GM12878 (cell line): Measurements from ENCODE around the gene RTN4.

Source experiments
- CEBPB ChIP-seq, 2 experiments: fragments of 150-350 bp in 1 of 2; IDR thresholded peaks; 2 replicates each; pipeline ENCODE4 v1.6.1; 2012 to 2014; ENCODE audit warnings: low read depth in 2 of 2, low read length in 2 of 2, borderline replicate concordance in 1 of 2, inconsistent platforms in 1 of 2
- CREB1 ChIP-seq: IDR thresholded peaks from 2 replicates; pipeline ENCODE4 v1.6.1; 2012; ENCODE audit warnings: low read depth, mild to moderate bottlenecking, inconsistent platforms
- CTCF ChIP-seq, 3 experiments: IDR thresholded peaks in 2 of 3; conservative IDR thresholded peaks in 1 of 3; 2 replicates each; pipeline ENCODE4 v1.5.1; 2011; ENCODE audit warnings: low read depth in 3 of 3, low read length in 3 of 3, mild to moderate bottlenecking in 3 of 3, control low read depth in 2 of 3, moderate library complexity in 2 of 3, inconsistent platforms in 1 of 3, mixed read lengths in 1 of 3; ENCODE audit not compliant: control insufficient read depth in 2 of 3, insufficient read depth in 1 of 3; ENCODE audit errors: extremely low read depth in 1 of 3
- IKZF1 ChIP-seq: fragments of 450-650 bp; conservative IDR thresholded peaks from 2 replicates; pipeline ENCODE4 v1.6.1; 2017; ENCODE audit warnings: antibody characterized with exemption, mild to moderate bottlenecking
- POLR2A ChIP-seq: IDR thresholded peaks from 2 replicates; pipeline ENCODE4 v1.6.1; 2011; ENCODE audit warnings: low read depth, mild to moderate bottlenecking, low read length

DNA sequence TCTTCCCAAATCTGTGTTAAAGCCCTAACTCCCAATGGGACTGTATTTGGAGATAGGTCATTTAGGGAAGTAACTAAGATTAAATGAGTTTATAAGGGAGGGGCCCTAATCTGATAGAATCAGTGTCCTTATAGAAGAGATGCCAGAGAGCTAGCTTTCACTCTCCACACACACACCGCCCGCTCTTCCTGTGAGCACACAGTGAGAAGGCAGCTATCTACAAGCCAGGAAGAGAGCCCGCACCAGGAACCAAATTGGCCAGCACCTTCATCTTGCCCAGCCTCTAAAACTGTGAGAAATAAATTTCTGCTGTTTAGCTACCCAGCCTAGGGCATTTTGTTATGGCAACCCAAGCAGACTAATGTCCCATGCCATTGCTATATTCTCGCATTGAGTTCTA lies 125.2 kb downstream of the RTN4 start:
- TF ChIP-seq CTCF (IDR thresholded peaks at IDR 0.05 in 2 of 3, conservative IDR thresholded peaks at IDR 0.05 in 1 of 3; ENCODE audit: control insufficient read depth in 2 of 3, extremely low read depth in 1 of 3, insufficient read depth in 1 of 3, low read depth in 3 of 3, low read length in 3 of 3): no peak
- no peak for TF ChIP-seq CEBPB (IDR thresholded peaks at IDR 0.05; ENCODE audit: borderline replicate concordance in 1 of 2, low read depth in 2 of 2, low read length in 2 of 2)
- TF ChIP-seq CREB1: no peak
- no peak for TF ChIP-seq POLR2A
- no peak for TF ChIP-seq IKZF1
